ENCODE data around the gene CPEB3.
"Not testable (repeated sequence)": the region's sequence is repeated elsewhere in the genome, so short reads cannot be mapped to it uniquely, and the experiment has no call there.

Gene CPEB3

GRCh38 chr10:92290837-92291615 lies at the start of gene CPEB3, which contains the start of gene MARCHF5:
Gene CPEB3 (minus strand): TSS chr10:92291078. CDS start chr10:92240350, 50,728 bp downstream.
Gene MARCHF5 (plus strand): TSS chr10:92291167. CDS start chr10:92291495, 328 bp downstream.
- peak; percentile 95 to 96 for DNase-seq

DNA sequence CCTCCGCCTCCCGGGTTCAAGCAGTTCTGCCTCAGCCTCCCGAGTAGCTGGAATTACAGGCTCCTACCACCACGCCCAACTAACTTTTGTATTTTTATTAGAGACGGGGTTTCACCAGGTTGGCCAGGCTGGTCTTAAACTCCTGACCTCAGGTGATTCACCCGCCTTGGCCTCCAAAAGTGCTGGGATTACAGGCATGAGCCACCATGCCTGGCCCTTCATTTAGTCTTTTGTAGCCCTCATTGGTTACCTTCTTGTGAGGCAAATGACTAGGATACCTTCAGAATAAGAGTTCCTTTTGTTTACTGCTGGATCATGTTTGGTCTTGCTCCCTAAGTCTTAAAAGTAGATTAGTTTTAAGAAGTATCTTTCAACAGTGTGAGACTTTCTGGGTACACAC lies 39.0 kb upstream of the CPEB3 start:
- not testable (repeated sequence) for DNase-seq

DNA sequence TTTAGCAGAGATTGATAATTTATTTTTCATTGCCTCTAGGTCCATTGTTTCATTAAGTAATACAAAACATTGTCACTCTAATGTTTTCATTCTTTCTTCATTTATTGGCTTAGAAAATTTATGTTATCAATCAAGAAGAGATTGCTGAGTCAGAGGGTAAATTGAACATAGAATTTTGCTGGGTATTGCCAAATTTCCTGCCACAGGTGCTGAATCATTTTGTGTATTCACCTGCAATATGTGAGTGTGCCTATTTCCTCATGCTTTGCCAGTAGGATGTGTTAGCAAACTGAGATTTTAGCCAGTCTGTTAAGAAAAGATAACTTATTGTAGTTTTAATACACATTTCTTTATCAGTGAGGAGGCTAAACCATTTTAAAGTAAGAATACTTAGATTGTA lies 38.1 kb upstream of the CPEB3 start:
- no peak for DNase-seq

GRCh38 chr10:92327445-92328433 lies 36.9 kb upstream of the CPEB3 start:
- DNase-seq, result no peak

DNA sequence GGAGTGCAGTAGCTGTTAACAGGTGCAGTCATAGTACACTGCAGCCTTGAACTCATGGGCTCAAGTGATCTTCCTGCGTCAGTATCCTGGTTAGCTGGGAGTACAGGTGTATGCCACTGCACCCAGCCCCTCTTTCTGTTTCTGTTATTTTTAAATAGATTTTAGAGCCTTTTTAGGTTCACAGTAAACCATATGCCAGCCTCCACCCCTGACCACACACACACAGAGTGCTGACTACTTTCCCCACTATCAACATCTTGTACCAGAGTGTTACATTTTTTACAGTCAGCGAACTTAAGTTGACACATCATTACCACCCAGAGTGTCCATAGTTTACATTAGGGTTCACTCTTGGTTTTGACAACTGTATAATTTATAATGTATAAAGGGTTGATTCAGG lies 32.2 kb upstream of the CPEB3 start:
- no peak for DNase-seq

- DNase-seq, result no peak
Measured at GRCh38 chr10:92316610-92317009, 25.7 kb upstream of the CPEB3 start.

GRCh38 chr10:92313750-92314149 lies 22.9 kb upstream of the CPEB3 start:
- no peak for DNase-seq

DNA sequence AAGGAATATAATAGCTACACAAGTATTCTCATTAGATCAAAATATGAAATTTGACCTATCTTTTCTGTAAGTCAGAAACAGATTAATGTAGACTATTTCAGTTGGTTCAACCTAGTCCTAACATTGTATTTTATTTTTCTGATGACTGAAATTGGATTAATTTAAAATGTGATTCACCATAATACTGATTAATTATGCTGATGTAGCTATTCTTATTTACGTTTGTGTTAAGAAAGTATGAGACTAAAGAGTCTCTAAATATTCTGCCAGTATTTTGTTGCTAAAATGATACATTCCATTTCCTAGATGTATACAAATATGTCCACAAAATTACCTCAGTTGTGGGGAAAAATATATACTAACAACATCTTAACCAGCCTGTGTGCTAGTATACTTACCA lies 18.4 kb upstream of the CPEB3 start:
- no peak for DNase-seq

- no peak for DNase-seq
Measured at GRCh38 chr10:92305133-92306072, 14.5 kb upstream of the CPEB3 start.

- no peak for DNase-seq
Measured at GRCh38 chr10:92304061-92304460, 13.2 kb upstream of the CPEB3 start.

- no peak for DNase-seq
Measured at GRCh38 chr10:92303096-92303495, 12.2 kb upstream of the CPEB3 start.

DNA sequence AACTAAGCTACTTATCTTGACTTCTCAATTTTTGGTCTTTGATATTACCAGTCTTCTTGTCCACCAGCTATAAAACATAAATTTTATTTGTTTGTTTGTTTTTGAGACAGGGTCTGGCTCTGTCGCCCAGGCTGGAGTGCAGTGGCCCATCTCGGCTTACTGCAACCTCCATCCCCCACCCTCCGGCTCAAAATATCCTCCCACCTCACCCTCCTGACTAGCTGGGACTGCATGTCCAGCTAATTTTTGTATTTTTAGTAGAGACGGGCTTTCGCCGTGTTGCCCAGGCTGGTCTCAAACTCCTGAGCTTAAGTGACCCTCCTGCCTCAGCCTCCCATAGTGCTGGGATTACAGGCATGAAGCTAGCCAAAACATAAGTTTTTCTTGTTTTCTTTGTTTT lies 7.6 kb upstream of the CPEB3 start:
- DNase-seq, result no peak

DNA sequence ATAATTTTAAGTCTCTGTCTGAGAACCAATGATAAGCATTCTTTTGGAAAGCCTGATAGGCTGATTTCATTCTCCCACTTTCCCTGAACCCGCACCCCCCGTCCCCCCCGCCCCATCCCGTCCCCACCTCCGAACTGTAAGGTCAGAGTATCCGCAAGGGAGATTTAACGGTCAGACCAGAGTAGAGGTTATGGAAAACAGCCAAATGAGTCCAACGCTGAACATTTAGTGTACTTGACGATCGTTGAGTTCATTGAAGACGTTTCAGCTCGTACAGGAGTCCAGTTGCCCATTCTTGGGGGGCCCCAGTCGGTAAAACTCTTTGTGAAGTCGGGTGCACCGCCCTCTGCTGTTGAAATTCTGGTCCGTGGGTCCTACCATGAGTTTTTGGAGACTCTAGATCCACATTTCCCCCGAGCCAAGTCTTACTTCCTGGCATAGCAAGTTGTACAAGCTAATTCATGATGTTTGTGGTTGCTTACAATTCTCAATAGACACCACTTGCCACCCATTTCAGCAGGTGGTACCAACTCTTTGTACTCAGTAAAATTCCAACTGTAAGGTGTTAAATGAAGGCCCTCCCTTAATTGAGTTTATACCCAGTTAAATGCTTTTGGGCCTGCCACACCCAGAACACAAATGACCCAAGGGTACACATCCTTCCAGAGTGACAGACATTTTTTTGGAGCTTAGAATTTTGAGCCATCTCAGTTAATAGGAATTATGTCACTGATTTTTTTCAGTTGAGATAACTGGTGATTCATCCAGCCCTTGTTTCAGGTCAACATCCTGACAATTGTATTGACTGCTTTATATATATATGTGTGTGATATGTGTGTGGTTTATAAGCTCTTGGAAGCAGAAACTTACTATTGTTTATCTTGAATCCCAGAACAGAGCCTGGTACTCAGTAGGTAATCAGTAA lies 1.3 kb upstream of the CPEB3 start:
- DNase-seq, result peak; percentile 39 to 69

GRCh38 chr10:92291616-92291865 lies 663 bp upstream of the CPEB3 start:
- peak in 1 of 2 donors; percentile 21 for DNase-seq

DNA sequence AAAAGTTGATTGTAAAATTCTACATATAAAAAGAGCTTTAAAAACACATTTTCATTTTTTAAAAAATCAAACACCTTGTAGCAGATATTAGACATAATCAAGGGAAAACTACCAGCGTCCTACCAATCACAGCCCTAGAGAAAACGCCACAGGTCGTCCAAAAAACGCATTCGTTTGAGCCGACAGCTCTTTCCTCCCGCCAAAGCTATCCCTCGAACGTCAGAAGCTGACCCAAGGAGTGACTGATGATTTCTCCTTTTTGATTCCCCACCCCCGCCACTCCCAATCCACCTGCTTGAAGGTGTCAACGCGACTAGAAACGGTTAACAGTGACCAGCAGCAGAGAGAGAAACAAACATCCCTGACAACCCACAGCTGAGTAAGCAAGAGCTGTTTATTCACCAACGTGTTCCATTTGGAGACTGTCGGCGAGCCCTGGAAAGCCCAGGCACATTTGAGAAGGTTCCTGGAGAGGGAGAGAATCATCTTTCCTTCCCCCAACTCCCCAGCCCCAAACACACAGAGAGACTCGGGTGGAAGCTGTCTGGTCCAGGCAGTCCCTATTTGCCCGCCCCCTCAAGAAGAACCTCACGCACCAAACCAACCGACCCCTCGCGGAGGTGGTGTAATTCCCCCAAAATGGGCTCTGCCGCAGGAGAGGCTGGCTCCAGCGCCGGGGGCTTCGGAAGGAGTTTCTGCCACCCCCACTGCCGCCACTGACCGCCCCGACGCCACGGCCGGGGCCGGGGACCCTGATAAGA lies 622 bp downstream of the CPEB3 start:
- peak in 1 of 2 donors; percentile 36 for DNase-seq

DNA sequence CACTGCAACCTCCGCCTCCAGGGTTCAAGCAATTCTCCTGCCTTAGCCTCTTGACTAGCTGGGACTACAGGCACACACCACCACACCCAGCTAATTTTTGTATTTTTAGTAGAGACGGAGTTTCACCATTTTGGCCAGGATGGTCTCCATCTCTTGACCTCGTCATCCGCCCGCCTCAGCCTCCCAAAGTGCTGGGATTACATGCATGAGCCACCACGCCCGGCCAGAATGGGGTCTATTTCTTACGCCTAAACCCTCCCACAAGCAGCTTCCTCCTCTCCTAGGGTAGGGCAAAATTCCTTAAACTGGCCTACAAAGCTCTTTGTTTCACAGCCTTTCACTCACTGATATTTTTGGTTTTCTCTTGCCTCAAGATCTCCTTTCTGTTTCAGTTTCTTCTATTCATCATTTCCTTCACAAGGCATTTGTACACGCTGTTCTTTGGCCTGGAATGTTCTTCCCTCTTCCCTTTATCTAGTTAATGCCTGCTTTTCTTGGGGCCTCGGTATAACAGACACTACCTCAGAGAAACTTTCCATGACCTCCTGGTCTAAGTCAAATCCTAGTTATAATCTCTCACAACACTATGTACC lies 6.7 kb downstream of the CPEB3 start:
- DNase-seq, result peak; percentile 33 to 35

DNA sequence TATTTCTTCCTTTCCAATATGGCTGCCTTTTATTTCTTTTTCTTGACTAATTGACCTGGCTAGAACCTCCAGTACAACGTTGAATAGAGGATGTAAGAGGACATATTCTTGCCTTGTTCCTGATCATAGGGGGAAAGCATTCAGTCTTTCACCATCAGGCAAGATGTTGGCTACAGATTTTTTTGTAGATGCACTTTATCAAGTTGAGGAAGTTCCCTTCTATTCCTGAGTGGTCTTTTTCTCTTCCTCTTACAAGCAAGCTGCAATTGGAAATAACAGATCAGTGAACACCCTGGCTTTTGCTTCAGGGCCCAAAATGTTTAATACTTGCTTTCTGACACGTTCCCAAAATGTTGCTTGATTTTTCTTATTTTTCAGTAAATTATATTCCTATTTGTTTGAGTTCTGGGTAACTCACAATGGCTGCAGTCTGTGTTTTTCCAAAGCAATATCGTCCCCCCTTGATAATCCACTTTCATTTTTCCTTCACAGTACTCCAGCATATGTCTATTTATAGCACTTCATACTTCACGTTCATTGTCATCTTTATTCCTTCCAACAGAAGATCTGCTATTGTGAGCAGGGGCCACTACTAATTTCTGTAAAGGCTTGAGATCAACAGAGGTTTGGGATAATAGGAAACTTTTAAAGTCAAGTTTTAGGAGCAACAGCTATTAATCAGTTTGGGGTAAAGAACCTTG lies 11.7 kb downstream of the CPEB3 start:
- peak; percentile 7 to 13 for DNase-seq

DNA sequence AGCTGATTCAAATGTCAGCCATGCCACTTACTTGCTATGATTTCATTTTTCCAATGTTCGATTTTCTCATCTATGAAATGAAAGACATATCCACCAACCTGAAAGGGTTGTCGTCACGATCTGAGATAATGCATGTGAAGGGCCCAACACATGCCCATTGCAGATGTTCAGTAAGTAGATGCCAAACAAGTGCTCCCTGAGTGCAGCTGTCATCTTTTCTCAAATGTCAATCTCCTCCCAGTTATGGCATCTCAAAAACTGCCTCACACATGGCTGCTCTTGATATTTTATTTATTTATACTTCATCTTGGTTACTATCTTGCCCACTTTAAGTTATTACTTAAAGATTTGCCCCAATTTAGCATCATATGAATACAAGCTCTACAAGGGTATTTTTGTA lies 16.8 kb downstream of the CPEB3 start:
- no peak for DNase-seq

GRCh38 chr10:92268748-92269147 lies 22.1 kb downstream of the CPEB3 start:
- peak; percentile 87 to 91 for DNase-seq

- no peak for DNase-seq
Measured at GRCh38 chr10:92267343-92267742, 23.5 kb downstream of the CPEB3 start.
